ENCODE data around the gene DNAJC18.
A peak's percentile ranks its signal among the peaks of the same experiment; 100 is the strongest.
"Not testable (repeated sequence)": the region's sequence is repeated elsewhere in the genome, so short reads cannot be mapped to it uniquely, and the experiment has no call there.

DNAJC18 gene

GRCh38 chr5:139460455-139460854 is 21.1 kb upstream of the DNAJC18 start:
- peak; percentile 52 for DNase-seq

GRCh38 chr5:139459451-139459934 is 20.2 kb upstream of the DNAJC18 start:
- peak; percentile 52 for DNase-seq

- peak; percentile 91 for DNase-seq
Observed at GRCh38 chr5:139458580-139459407, 19.5 kb upstream of the DNAJC18 start.

GRCh38 chr5:139457653-139458306 is 18.5 kb upstream of the DNAJC18 start:
- DNase-seq: peak; percentile 55

GRCh38 chr5:139457241-139457640 is 17.9 kb upstream of the DNAJC18 start:
- no peak for DNase-seq

- DNase-seq: no peak
Observed at GRCh38 chr5:139456776-139457175, 17.5 kb upstream of the DNAJC18 start.

GRCh38 chr5:139454568-139455290 is 15.4 kb upstream of the DNAJC18 start:
- no peak for DNase-seq

- peak; percentile 37 for DNase-seq
Observed at GRCh38 chr5:139453683-139454567, 14.6 kb upstream of the DNAJC18 start.

- DNase-seq: no peak
Observed at GRCh38 chr5:139451878-139452660, 12.7 kb upstream of the DNAJC18 start.

- DNase-seq: no peak
Observed at GRCh38 chr5:139451176-139451575, 11.9 kb upstream of the DNAJC18 start.

- DNase-seq: peak; percentile 94
Observed at GRCh38 chr5:139446956-139447779, 7.8 kb upstream of the DNAJC18 start.

- no peak for DNase-seq
Observed at GRCh38 chr5:139445325-139446170, 6.2 kb upstream of the DNAJC18 start.

GRCh38 chr5:139443831-139444453 is 4.6 kb upstream of the DNAJC18 start:
- DNase-seq: peak; percentile 38

GRCh38 chr5:139440416-139440815 is 1.1 kb upstream of the DNAJC18 start:
- DNase-seq: not testable (repeated sequence)

- no peak for DNase-seq
Observed at GRCh38 chr5:139438707-139439012, 665 bp downstream of the DNAJC18 start.

GRCh38 chr5:139435676-139436075 is 3.6 kb downstream of the DNAJC18 start:
- no peak for DNase-seq

GRCh38 chr5:139431706-139432105 is 7.6 kb downstream of the DNAJC18 start:
- DNase-seq: no peak

GRCh38 chr5:139430015-139430414 is 9.3 kb downstream of the DNAJC18 start:
- DNase-seq: no peak

GRCh38 chr5:139426203-139426885 is 13.0 kb downstream of the DNAJC18 start:
- no peak for DNase-seq
